ENCODE results near the gene WDR37. TPM values are rescaled to one million over a fixed set of nuclear protein-coding genes. Genes with fewer than 3 reads are reported as not detected.
A peak's percentile ranks its signal among the peaks of the same experiment; 100 is the strongest.

WDR37 gene
- polyA plus RNA-seq, 1 of the 3 experiments (the other 2 are of a cell fraction): 11.9 TPM

- WGBS (ENCODE audit: low lambda C conversion rate): 65% methylated on average over 13 of the region's 13 CpGs
- H3K27me3 ChIP-seq (ENCODE audit: insufficient read depth): no peaks in the 10 kb centered on the region
- POLR2A ChIA-PET: no interaction called here
- H3K27ac ChIP-seq (ENCODE audit: low read depth in 2 of 2, low read length in 1 of 2): peak overlapping the region in 1 of 2 experiments; percentile 94; a peak in 2 of 4 replicates
- no peaks in the 10 kb centered on the region for H3F3A ChIP-seq (replicated peaks; ENCODE audit: insufficient read depth)
- H3K4me2 ChIP-seq: no peak overlapping the region
- H3K9ac ChIP-seq: no peak overlapping the region
- H3K79me2 ChIP-seq (ENCODE audit: insufficient read depth): no peaks in the 10 kb centered on the region
- 0 out of 2 replicates have a peak, but pooled peaks cover 8% of the 10 kb centered on the region for H3K9me3 ChIP-seq
- no peaks in the 10 kb centered on the region for H4K20me1 ChIP-seq (ENCODE audit: insufficient read depth)
- TF ChIP-seq EZH2phosphoT487 (IDR thresholded peaks at IDR 0.05; ENCODE audit: borderline replicate concordance, low read depth) (no peak), JUND (IDR thresholded peaks at IDR 0.05) (no peak), GATA2 (CRISPR knock-in tag; IDR thresholded peaks at IDR 0.05) (no peak), RXRA (IDR thresholded peaks at IDR 0.05; ENCODE audit: borderline replicate concordance, low read depth) (no peak), MXI1 (IDR thresholded peaks at IDR 0.05; ENCODE audit: low read depth, low read length) (no peak), NFIC (IDR thresholded peaks at IDR 0.05; ENCODE audit: borderline replicate concordance) (no peak), GABPA (IDR thresholded peaks at IDR 0.05; ENCODE audit: low read depth) (no peak), RCOR1 (IDR thresholded peaks at IDR 0.05; ENCODE audit: low read length) (no peak)
- no peaks in the 10 kb centered on the region for H3K36me3 ChIP-seq (replicated peaks in 1 of 2; ENCODE audit: control insufficient read depth in 1 of 2, insufficient read depth in 2 of 2, low read length in 1 of 2)
- H3K4me3 ChIP-seq (ENCODE audit: low read depth in 2 of 2, low read length in 1 of 2): no peak overlapping the region
- H3K9me2 ChIP-seq: no peaks in the 10 kb centered on the region
- CTCF ChIA-PET: no interaction called here
- H2AFZ ChIP-seq (ENCODE audit: low read depth): no peak overlapping the region
- DNase-seq: peak; percentile 39
- H3K4me1 ChIP-seq (ENCODE audit: control insufficient read depth in 1 of 2, insufficient read depth in 2 of 2, low read depth in 1 of 2, low read length in 1 of 2): peaks cover 0 to 28% of the 10 kb centered on the region in 2 experiments; a peak in 2 of 4 replicates
Measured at GRCh38 chr10:1150638-1150955, 94.4 kb downstream of the WDR37 start.

- Histone ChIP-seq H3K27me3 (ENCODE audit: insufficient read depth) (no peaks in the 10 kb centered on the region), H3K9me2 (no peaks in the 10 kb centered on the region), H3K79me2 (ENCODE audit: insufficient read depth) (no peaks in the 10 kb centered on the region), H3F3A (replicated peaks; ENCODE audit: insufficient read depth) (no peaks in the 10 kb centered on the region), H3K36me3 (replicated peaks in 1 of 2; ENCODE audit: control insufficient read depth in 1 of 2, insufficient read depth in 2 of 2, low read length in 1 of 2) (no peaks in the 10 kb centered on the region), H3K4me2 (no peak overlapping the region), H4K20me1 (ENCODE audit: insufficient read depth) (no peaks in the 10 kb centered on the region), H3K9me3 (no peaks in the 10 kb centered on the region), H3K9ac (no peak overlapping the region), H3K27ac (ENCODE audit: low read depth in 2 of 2, low read length in 1 of 2) (no peak overlapping the region), H3K4me1 (ENCODE audit: control insufficient read depth in 1 of 2, insufficient read depth in 2 of 2, low read depth in 1 of 2, low read length in 1 of 2) (peaks cover 0 to 29% of the 10 kb centered on the region in 2 experiments; a peak in 2 of 4 replicates), H2AFZ (ENCODE audit: low read depth) (no peak overlapping the region), H3K4me3 (ENCODE audit: low read depth in 2 of 2, low read length in 1 of 2) (no peak overlapping the region)
- 31% methylated on average over 10 of the region's 15 CpGs for WGBS (ENCODE audit: low lambda C conversion rate)
- ChIA-PET CTCF (no interaction called here), POLR2A (no interaction called here)
- peak; percentile 13 for DNase-seq
- TF ChIP-seq EZH2phosphoT487 (IDR thresholded peaks at IDR 0.05; ENCODE audit: borderline replicate concordance, low read depth) (no peak), RXRA (IDR thresholded peaks at IDR 0.05; ENCODE audit: borderline replicate concordance, low read depth) (no peak), REST (IDR thresholded peaks at IDR 0.05; ENCODE audit: low read depth, low read length) (no peak), IRF3 (IDR thresholded peaks at IDR 0.05; ENCODE audit: low read depth, low read length) (no peak), SMC3 (IDR thresholded peaks at IDR 0.05; ENCODE audit: low read depth, low read length) (no peak)
Measured at GRCh38 chr10:1151076-1152033, 95.2 kb downstream of the WDR37 start.
